T-helper 9 cell (primary cell): Measurements from ENCODE around the gene ENPP1.

ENCODE experiments used
- DNase-seq: peaks from one replicate; pipeline ENCODE4 v3.0.0-alpha.2; 2020

ENPP1 gene

GRCh38 chr6:131787766-131788712, 19.8 kb upstream of the ENPP1 start:
- no peak for DNase-seq

- no peak for DNase-seq
Observed at GRCh38 chr6:131789219-131789618, 18.6 kb upstream of the ENPP1 start.

- no peak for DNase-seq
Observed at GRCh38 chr6:131791476-131791875, 16.3 kb upstream of the ENPP1 start.

GRCh38 chr6:131792091-131792496, 15.7 kb upstream of the ENPP1 start:
- no peak for DNase-seq

- no peak for DNase-seq
Observed at GRCh38 chr6:131795366-131795765, 12.5 kb upstream of the ENPP1 start.

GRCh38 chr6:131802347-131802746, 5.5 kb upstream of the ENPP1 start:
- DNase-seq, result no peak

- no peak for DNase-seq
Observed at GRCh38 chr6:131803007-131803769, 4.6 kb upstream of the ENPP1 start.

- DNase-seq, result no peak
Observed at GRCh38 chr6:131804131-131804530, 3.7 kb upstream of the ENPP1 start.

GRCh38 chr6:131807321-131807643, 538 bp upstream of the ENPP1 start:
- no peak for DNase-seq

- DNase-seq, result no peak
Observed at GRCh38 chr6:131808460-131809269, 845 bp downstream of the ENPP1 start.

GRCh38 chr6:131811500-131811899, 3.7 kb downstream of the ENPP1 start:
- no peak for DNase-seq

- no peak for DNase-seq
Observed at GRCh38 chr6:131813991-131814390, 6.2 kb downstream of the ENPP1 start.

GRCh38 chr6:131816869-131817268, 9.0 kb downstream of the ENPP1 start:
- DNase-seq, result no peak

- DNase-seq, result no peak
Observed at GRCh38 chr6:131819572-131820124, 11.8 kb downstream of the ENPP1 start.

GRCh38 chr6:131821010-131821807, 13.4 kb downstream of the ENPP1 start:
- no peak for DNase-seq

GRCh38 chr6:131822119-131822518, 14.3 kb downstream of the ENPP1 start:
- DNase-seq, result no peak

GRCh38 chr6:131823276-131823902, 15.6 kb downstream of the ENPP1 start:
- DNase-seq, result no peak

- no peak for DNase-seq
Observed at GRCh38 chr6:131825946-131826345, 18.1 kb downstream of the ENPP1 start.

GRCh38 chr6:131828080-131828479, 20.3 kb downstream of the ENPP1 start:
- DNase-seq, result no peak

GRCh38 chr6:131828951-131829350, 21.1 kb downstream of the ENPP1 start:
- DNase-seq, result no peak

GRCh38 chr6:131831392-131831791, 23.6 kb downstream of the ENPP1 start:
- no peak for DNase-seq
